Stomach (tissue), 4 donors: ENCODE data around the gene NOSTRIN.

Experiments
- CTCF ChIP-seq, 7 experiments: fragments of 450-650 bp in 4 of 7; fragments of 200-600 bp in 3 of 7; sonication (generic) in 3 of 7; IDR thresholded peaks; one replicate each; pipeline ENCODE4 v1.5.1; 2016 to 2019; ENCODE audit warnings: antibody characterized with exemption in 7 of 7, control low read depth in 2 of 7, mild to moderate bottlenecking in 1 of 7
- EP300 ChIP-seq: sonication (generic); formaldehyde crosslinking; IDR thresholded peaks from one replicate; pipeline ENCODE4 v1.6.1; 2017; ENCODE audit warnings: antibody characterized with exemption
- POLR2A ChIP-seq, 4 donors: fragments of 450-650 bp; IDR thresholded peaks; one replicate each; pipeline ENCODE4 v1.6.1; 2016; ENCODE audit warnings: antibody characterized with exemption in 4 of 4, control low read depth in 2 of 4, mild to moderate bottlenecking in 1 of 4, moderate library complexity in 1 of 4
- POLR2AphosphoS5 ChIP-seq, 3 donors: sonication (generic); formaldehyde crosslinking; IDR thresholded peaks; one replicate each; pipeline ENCODE4 v1.6.1; 2016; ENCODE audit warnings: antibody characterized with exemption in 3 of 3

DNA sequence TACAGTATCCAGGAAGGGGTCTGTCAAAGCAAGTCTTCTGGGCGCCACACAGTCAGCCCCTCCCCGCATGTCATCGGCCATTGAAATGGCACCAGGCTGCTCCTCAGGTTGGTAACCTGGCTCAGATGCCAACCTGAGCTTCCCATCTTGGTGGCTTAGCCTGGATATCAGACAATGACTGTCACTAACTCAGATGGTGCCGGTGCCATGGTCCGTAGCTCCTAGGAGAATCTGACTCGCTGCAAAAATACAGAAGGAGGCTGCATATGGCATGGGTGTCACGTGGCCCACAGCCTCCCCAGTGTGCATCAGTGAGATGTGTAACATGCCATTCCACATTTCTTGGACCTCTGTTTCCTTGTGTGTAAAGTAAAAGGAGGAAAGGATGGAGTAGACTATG lies 3.2 kb downstream of the NOSTRIN start:
- TF ChIP-seq EP300 (no peak), CTCF (IDR thresholded peaks at IDR 0.05) (no peak), POLR2A (IDR thresholded peaks at IDR 0.05) (no peak), POLR2AphosphoS5 (IDR thresholded peaks at IDR 0.05) (no peak)
